ENCODE measurements around the gene RHOG.

RHOG gene

DNA sequence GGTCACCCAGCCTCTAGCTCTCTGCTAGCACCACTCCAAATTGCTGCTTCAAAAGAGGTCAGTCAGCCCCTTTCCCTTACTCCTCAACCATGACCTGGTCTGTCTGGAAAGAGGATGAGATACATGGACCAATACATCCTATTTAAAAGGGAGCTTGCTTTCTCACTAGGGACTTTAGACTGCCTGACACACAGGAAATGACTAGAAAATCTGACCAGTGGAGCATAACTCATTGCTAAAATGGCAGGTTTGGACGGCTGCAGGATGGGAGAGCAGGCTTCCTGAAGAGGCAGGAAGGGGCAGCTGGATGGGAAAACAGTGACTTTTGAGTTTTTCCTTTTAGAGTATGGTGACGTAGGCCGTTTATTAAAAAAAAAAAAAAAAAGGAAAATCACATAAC lies 40.0 kb upstream of the RHOG start:
- Histone ChIP-seq H2AK5ac (ENCODE audit: low read length) (no peak overlapping the region), H3K56ac (ENCODE audit: low read length) (no peak overlapping the region), H3K27me3 (ENCODE audit: insufficient read depth, low read length, poor library complexity) (no peaks in the 10 kb centered on the region), H2BK5ac (ENCODE audit: low read length) (no peak overlapping the region), H3K4me1 (ENCODE audit: control insufficient read depth, low read depth, low read length) (peaks cover 4% of the 10 kb centered on the region), H3K9ac (ENCODE audit: low read length) (no peak overlapping the region), H3K36me3 (ENCODE audit: control insufficient read depth, insufficient read depth, low read length) (no peaks in the 10 kb centered on the region), H4K5ac (ENCODE audit: low read length) (no peak overlapping the region), H4K8ac (ENCODE audit: low read depth, low read length) (no peak overlapping the region), H3K4me2 (ENCODE audit: low read length) (no peak overlapping the region), H3K4ac (ENCODE audit: low read depth, low read length) (no peak overlapping the region), H3K27ac (ENCODE audit: low read depth, low read length) (no peak overlapping the region), H3K18ac (ENCODE audit: low read length) (no peak overlapping the region), H2BK120ac (ENCODE audit: low read depth, low read length) (no peak overlapping the region), H3K79me1 (ENCODE audit: low read length) (peaks cover 3% of the 10 kb centered on the region), H2BK15ac (replicated peaks; ENCODE audit: low read depth) (no peak overlapping the region), H3K23ac (ENCODE audit: low read length) (no peak overlapping the region), H3K79me2 (ENCODE audit: control insufficient read depth, insufficient read depth, low read length) (no peaks in the 10 kb centered on the region), H3K4me3 (ENCODE audit: low read length) (no peak overlapping the region)
- no peak for DNase-seq
- WGBS (ENCODE audit: extremely low coverage, insufficient coverage, low lambda C conversion rate), result no CpG with 5 or more reads among the region's 3 CpGs

DNA sequence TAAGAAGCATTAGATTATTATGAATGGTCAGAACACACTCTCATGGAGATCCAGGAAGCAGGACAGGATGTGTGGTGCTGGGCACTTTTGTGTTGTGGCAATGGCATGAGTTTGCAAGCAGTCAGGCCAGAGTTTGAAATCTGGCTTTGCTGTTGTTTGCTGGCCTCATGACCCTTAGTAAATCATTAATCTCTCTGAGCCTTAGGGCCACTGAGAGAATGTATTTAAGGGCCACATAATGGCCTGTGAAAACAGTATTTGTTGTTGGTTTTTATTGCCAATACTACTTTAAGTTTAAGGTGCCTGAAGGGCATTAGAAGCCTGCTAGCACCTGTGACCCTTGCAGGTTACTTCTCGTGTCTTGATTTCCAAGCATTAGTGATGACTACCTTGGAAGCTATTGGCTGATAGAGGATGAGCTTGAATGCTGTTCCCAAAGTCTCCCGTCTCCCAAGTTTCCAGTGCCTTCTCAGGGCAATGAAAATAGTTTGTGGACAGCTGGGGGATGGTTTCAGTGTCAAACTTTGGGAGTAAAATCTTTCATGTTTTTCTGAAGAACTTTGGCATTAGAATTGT lies 39.3 kb upstream of the RHOG start:
- H4K8ac ChIP-seq (ENCODE audit: low read depth, low read length), result no peak overlapping the region
- H3K23ac ChIP-seq (ENCODE audit: low read length), result no peak overlapping the region
- no peak overlapping the region for H3K9ac ChIP-seq (ENCODE audit: low read length)
- no peak overlapping the region for H3K4me3 ChIP-seq (ENCODE audit: low read length)
- no peaks in the 10 kb centered on the region for H3K79me2 ChIP-seq (ENCODE audit: control insufficient read depth, insufficient read depth, low read length)
- H3K36me3 ChIP-seq (ENCODE audit: control insufficient read depth, insufficient read depth, low read length), result no peaks in the 10 kb centered on the region
- no CpG with 5 or more reads among the region's 2 CpGs for WGBS (ENCODE audit: extremely low coverage, insufficient coverage, low lambda C conversion rate)
- H3K79me1 ChIP-seq (ENCODE audit: low read length), result peaks cover 3% of the 10 kb centered on the region
- H3K18ac ChIP-seq (ENCODE audit: low read length), result no peak overlapping the region
- no peak overlapping the region for H2BK15ac ChIP-seq (replicated peaks; ENCODE audit: low read depth)
- H3K4me2 ChIP-seq (ENCODE audit: low read length), result no peak overlapping the region
- no peak for DNase-seq
- no peak overlapping the region for H2BK5ac ChIP-seq (ENCODE audit: low read length)
- H3K4me1 ChIP-seq (ENCODE audit: control insufficient read depth, low read depth, low read length), result peaks cover 4% of the 10 kb centered on the region
- no peaks in the 10 kb centered on the region for H3K27me3 ChIP-seq (ENCODE audit: insufficient read depth, low read length, poor library complexity)
- no peak overlapping the region for H4K5ac ChIP-seq (ENCODE audit: low read length)
- no peak overlapping the region for H2AK5ac ChIP-seq (ENCODE audit: low read length)
- H2BK120ac ChIP-seq (ENCODE audit: low read depth, low read length), result no peak overlapping the region
- no peak overlapping the region for H3K4ac ChIP-seq (ENCODE audit: low read depth, low read length)
- H3K27ac ChIP-seq (ENCODE audit: low read depth, low read length), result no peak overlapping the region
- no peak overlapping the region for H3K56ac ChIP-seq (ENCODE audit: low read length)

DNA sequence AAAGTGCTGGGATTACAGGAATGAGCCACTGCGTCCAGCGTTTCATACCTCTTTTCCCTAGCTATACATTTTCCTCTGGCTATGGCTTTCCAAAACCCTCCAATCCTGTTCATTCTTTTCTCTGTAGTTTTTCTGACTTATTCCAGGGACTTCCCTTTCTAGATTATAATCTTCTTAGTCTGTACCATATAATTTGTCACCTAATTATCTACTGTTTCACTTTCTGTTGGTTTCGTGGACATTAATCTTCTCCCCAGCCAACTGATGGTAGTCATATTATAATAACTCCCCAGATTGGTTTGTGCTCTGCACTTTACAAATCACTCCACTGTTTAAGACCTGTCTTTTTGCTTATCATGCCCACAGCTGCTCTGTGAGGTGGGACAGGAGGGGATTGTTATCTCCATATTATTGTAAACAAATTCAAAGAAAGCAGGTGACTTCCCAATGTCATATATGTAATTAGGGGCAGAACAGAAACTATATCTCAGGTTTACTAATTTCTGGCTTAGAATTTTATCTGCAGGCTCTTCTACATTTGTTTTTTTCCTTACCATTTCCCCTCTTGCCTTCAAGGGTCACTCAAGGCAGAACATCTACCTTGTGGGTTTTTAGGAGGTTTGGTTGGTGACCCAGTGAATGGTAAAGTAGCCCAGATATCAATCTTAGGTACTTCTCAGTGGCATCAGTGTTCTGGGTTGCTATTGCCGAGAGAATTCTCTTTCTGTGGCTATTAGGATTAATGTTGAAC lies 38.6 kb upstream of the RHOG start:
- no peak overlapping the region for H3K23ac ChIP-seq (ENCODE audit: low read length)
- no peak overlapping the region for H2BK120ac ChIP-seq (ENCODE audit: low read depth, low read length)
- no peak overlapping the region for H3K4me3 ChIP-seq (ENCODE audit: low read length)
- H3K79me1 ChIP-seq (ENCODE audit: low read length), result peaks cover 3% of the 10 kb centered on the region
- no peak overlapping the region for H3K4me2 ChIP-seq (ENCODE audit: low read length)
- no peak overlapping the region for H3K4ac ChIP-seq (ENCODE audit: low read depth, low read length)
- no peak overlapping the region for H4K8ac ChIP-seq (ENCODE audit: low read depth, low read length)
- no peak overlapping the region for H4K5ac ChIP-seq (ENCODE audit: low read length)
- no peak for DNase-seq
- no peaks in the 10 kb centered on the region for H3K27me3 ChIP-seq (ENCODE audit: insufficient read depth, low read length, poor library complexity)
- H3K27ac ChIP-seq (ENCODE audit: low read depth, low read length), result no peak overlapping the region
- no CpG with 5 or more reads among the region's 4 CpGs for WGBS (ENCODE audit: extremely low coverage, insufficient coverage, low lambda C conversion rate)
- no peaks in the 10 kb centered on the region for H3K79me2 ChIP-seq (ENCODE audit: control insufficient read depth, insufficient read depth, low read length)
- H3K56ac ChIP-seq (ENCODE audit: low read length), result no peak overlapping the region
- peaks cover 4% of the 10 kb centered on the region for H3K4me1 ChIP-seq (ENCODE audit: control insufficient read depth, low read depth, low read length)
- no peak overlapping the region for H3K9ac ChIP-seq (ENCODE audit: low read length)
- no peak overlapping the region for H2AK5ac ChIP-seq (ENCODE audit: low read length)
- H2BK5ac ChIP-seq (ENCODE audit: low read length), result no peak overlapping the region
- no peak overlapping the region for H2BK15ac ChIP-seq (replicated peaks; ENCODE audit: low read depth)
- H3K36me3 ChIP-seq (ENCODE audit: control insufficient read depth, insufficient read depth, low read length), result no peaks in the 10 kb centered on the region
- H3K18ac ChIP-seq (ENCODE audit: low read length), result no peak overlapping the region

DNA sequence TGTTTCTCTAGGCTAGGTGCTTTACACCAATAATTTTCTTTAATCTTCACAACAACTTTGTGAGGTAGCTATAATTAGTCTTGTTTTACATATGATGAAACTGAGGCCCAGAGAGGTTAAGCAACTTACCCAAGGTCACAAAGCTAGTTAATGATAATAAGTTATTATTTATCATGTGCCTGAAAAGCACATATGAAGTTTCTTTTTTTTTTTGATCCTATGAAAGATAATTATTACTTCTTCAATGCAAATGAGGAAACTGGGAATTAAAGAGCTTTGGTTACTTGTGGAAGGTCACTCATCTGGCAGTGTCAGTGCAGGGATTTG lies 37.5 kb upstream of the RHOG start:
- peaks cover 3% of the 10 kb centered on the region for H3K79me1 ChIP-seq (ENCODE audit: low read length)
- no peak overlapping the region for H3K56ac ChIP-seq (ENCODE audit: low read length)
- H3K4me3 ChIP-seq (ENCODE audit: low read length), result no peak overlapping the region
- no peak overlapping the region for H2BK5ac ChIP-seq (ENCODE audit: low read length)
- H3K4me1 ChIP-seq (ENCODE audit: control insufficient read depth, low read depth, low read length), result peaks cover 4% of the 10 kb centered on the region
- H4K8ac ChIP-seq (ENCODE audit: low read depth, low read length), result no peak overlapping the region
- no peak for DNase-seq
- H2AK5ac ChIP-seq (ENCODE audit: low read length), result no peak overlapping the region
- H3K4ac ChIP-seq (ENCODE audit: low read depth, low read length), result no peak overlapping the region
- H3K4me2 ChIP-seq (ENCODE audit: low read length), result no peak overlapping the region
- no peaks in the 10 kb centered on the region for H3K79me2 ChIP-seq (ENCODE audit: control insufficient read depth, insufficient read depth, low read length)
- no peak overlapping the region for H3K18ac ChIP-seq (ENCODE audit: low read length)
- H3K23ac ChIP-seq (ENCODE audit: low read length), result no peak overlapping the region
- H3K9ac ChIP-seq (ENCODE audit: low read length), result no peak overlapping the region
- H3K27ac ChIP-seq (ENCODE audit: low read depth, low read length), result no peak overlapping the region
- no peak overlapping the region for H2BK120ac ChIP-seq (ENCODE audit: low read depth, low read length)
- no peak overlapping the region for H2BK15ac ChIP-seq (replicated peaks; ENCODE audit: low read depth)
- no peaks in the 10 kb centered on the region for H3K27me3 ChIP-seq (ENCODE audit: insufficient read depth, low read length, poor library complexity)
- H4K5ac ChIP-seq (ENCODE audit: low read length), result no peak overlapping the region
- H3K36me3 ChIP-seq (ENCODE audit: control insufficient read depth, insufficient read depth, low read length), result no peaks in the 10 kb centered on the region

DNA sequence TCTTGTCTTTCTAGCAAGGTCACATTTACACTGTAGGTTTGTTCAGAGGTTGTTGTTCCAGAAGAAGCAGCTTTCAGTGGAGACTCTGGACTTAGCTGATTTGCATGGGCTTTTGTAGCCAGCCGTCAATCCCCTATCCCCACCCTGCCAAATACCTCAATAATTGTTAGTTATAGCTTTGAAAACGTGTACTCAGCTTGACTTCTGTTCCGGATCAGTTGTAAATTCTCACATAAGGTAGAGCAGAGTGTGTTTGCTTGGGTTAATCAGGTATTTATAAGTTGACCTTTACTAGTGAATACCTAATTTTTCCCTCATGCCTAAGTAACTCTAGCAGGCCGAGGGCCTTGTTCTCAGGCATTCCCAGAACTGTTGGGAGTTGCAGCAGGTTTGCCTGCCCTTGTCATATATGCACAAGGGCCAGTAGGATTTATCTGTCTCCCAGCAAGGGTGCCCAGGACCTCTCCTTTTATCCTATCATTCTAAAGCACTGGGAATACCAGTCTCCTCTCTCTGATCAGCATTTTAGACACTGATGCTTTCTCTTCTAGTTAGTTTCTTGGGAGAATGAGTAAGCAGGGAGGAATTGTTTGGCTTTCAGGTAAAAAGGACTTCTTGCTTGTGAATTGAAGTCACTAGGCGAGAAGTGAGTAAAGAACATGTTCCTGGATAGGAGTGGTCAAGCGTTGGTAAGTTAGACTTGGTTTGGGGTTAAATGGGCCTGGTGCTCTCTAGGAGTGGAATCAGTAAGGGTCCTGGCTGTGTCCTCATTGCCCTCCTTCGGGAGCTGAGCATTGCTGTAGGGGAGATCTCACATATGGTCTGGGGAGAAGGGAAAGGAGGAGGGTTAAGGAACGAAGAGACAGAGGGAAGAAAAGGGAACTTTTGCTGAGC lies 36.9 kb upstream of the RHOG start:
- Histone ChIP-seq H3K9ac (ENCODE audit: low read length) (no peak overlapping the region), H3K27ac (ENCODE audit: low read depth, low read length) (no peak overlapping the region), H3K23ac (ENCODE audit: low read length) (no peak overlapping the region), H2BK15ac (replicated peaks; ENCODE audit: low read depth) (no peak overlapping the region), H4K8ac (ENCODE audit: low read depth, low read length) (no peak overlapping the region), H2AK5ac (ENCODE audit: low read length) (peak overlapping the region; percentile 37), H3K79me1 (ENCODE audit: low read length) (peaks cover 3% of the 10 kb centered on the region), H2BK120ac (ENCODE audit: low read depth, low read length) (no peak overlapping the region), H3K4me1 (ENCODE audit: control insufficient read depth, low read depth, low read length) (peaks cover 4% of the 10 kb centered on the region), H3K27me3 (ENCODE audit: insufficient read depth, low read length, poor library complexity) (no peaks in the 10 kb centered on the region), H3K4me3 (ENCODE audit: low read length) (no peak overlapping the region), H3K18ac (ENCODE audit: low read length) (no peak overlapping the region), H3K36me3 (ENCODE audit: control insufficient read depth, insufficient read depth, low read length) (no peaks in the 10 kb centered on the region), H2BK5ac (ENCODE audit: low read length) (no peak overlapping the region), H3K79me2 (ENCODE audit: control insufficient read depth, insufficient read depth, low read length) (no peaks in the 10 kb centered on the region), H3K4me2 (ENCODE audit: low read length) (no peak overlapping the region), H4K5ac (ENCODE audit: low read length) (no peak overlapping the region), H3K4ac (ENCODE audit: low read depth, low read length) (no peak overlapping the region), H3K56ac (ENCODE audit: low read length) (no peak overlapping the region)
- DNase-seq, result peak; percentile 24
- WGBS (ENCODE audit: extremely low coverage, insufficient coverage, low lambda C conversion rate), result no CpG with 5 or more reads among the region's 8 CpGs

Measured in mesendoderm (in vitro differentiated cells).